HG03097 (cell line): Measurements from ENCODE around the gene TGFBR3L.
"Not testable (repeated sequence)": the region's sequence is repeated elsewhere in the genome, so short reads cannot be mapped to it uniquely, and the experiment has no call there.

Experiments
- ATAC-seq: cut with Tn5 transposase; IDR thresholded peaks from one replicate; pipeline ENCODE4 v1.9.1; 2021; ENCODE audit not compliant: unreplicated experiment, low FRiP score

Gene TGFBR3L

GRCh38 chr19:7944177-7944761 is 29.6 kb downstream of the TGFBR3L start:
- peak; percentile 30 for ATAC-seq

GRCh38 chr19:7947939-7948338 is 33.3 kb downstream of the TGFBR3L start:
- no peak for ATAC-seq

GRCh38 chr19:7953060-7953459 is 38.4 kb downstream of the TGFBR3L start:
- no peak for ATAC-seq

- no peak for ATAC-seq
These were observed 38.9 kb downstream of the TGFBR3L start for GRCh38 chr19:7953576-7953975.

- no peak for ATAC-seq
These were observed 41.1 kb downstream of the TGFBR3L start for GRCh38 chr19:7955696-7956095.

- ATAC-seq, result no peak
These were observed 44.6 kb downstream of the TGFBR3L start for GRCh38 chr19:7959211-7959610.

- not testable (repeated sequence) for ATAC-seq
These were observed 46.5 kb downstream of the TGFBR3L start for GRCh38 chr19:7961082-7961481.

GRCh38 chr19:7961920-7962626 is 47.4 kb downstream of the TGFBR3L start:
- no peak for ATAC-seq

GRCh38 chr19:7962644-7963268 is 48.1 kb downstream of the TGFBR3L start:
- no peak for ATAC-seq

GRCh38 chr19:7963566-7963965 is 48.9 kb downstream of the TGFBR3L start:
- ATAC-seq, result no peak

- no peak for ATAC-seq
These were observed 50.7 kb downstream of the TGFBR3L start for GRCh38 chr19:7965259-7965841.

GRCh38 chr19:7965921-7966665 is 51.5 kb downstream of the TGFBR3L start:
- ATAC-seq, result no peak

GRCh38 chr19:7968008-7968795 is 53.6 kb downstream of the TGFBR3L start:
- no peak for ATAC-seq
